ENCODE results near the gene TBXAS1. TPM values are rescaled to one million over a fixed set of nuclear protein-coding genes. Genes with fewer than 3 reads are reported as not detected.

The TBXAS1 gene
- polyA plus RNA-seq, 2 of the 4 experiments (the other 2 are of a cell fraction), result 8.8 to 11.6 TPM

GRCh38 chr7:139871820-139872219 is 42.8 kb downstream of the TBXAS1 start:
- Histone ChIP-seq H3K4me1 (peaks cover 9% of the 10 kb centered on the region; the same call in 1 of the 3 replicates), H3K9me3 (no peaks in the 10 kb centered on the region), H3K4me2 (no peak overlapping the region), H3K27ac (no peak overlapping the region), H3K4me3 (no peak overlapping the region)
- POLR2A ChIA-PET, result no interaction called here
- 61% methylated on average over 2 of the region's 2 CpGs for WGBS (ENCODE audit: missing lambda C conversion rate)
- DNase-seq (ENCODE audit: low read depth in 1 of 2, low spot score in 1 of 2), result no peak
- CTCF ChIA-PET, result interaction anchor here (0.8 kb wide), 1 partner anchor 12 kb away, joined by 3 read pairs; no protein-coding TSS in a partner anchor
- TF ChIP-seq BCL3 (IDR thresholded peaks at IDR 0.05), result no peak
- TF ChIP-seq CBX2 (IDR thresholded peaks at IDR 0.05; ENCODE audit: borderline replicate concordance, low read depth), result no peak
- TF ChIP-seq NPAS2 (CRISPR knock-in tag; IDR thresholded peaks at IDR 0.05; ENCODE audit: borderline replicate concordance), result no peak
- TF ChIP-seq PBX3 (IDR thresholded peaks at IDR 0.05), result no peak
- no peak for TF ChIP-seq EP300 (IDR thresholded peaks at IDR 0.05)
- TF ChIP-seq EHF (CRISPR knock-in tag; IDR thresholded peaks at IDR 0.05), result no peak
- no peak for TF ChIP-seq TP53 (CRISPR knock-in tag; IDR thresholded peaks at IDR 0.05)
- TF ChIP-seq MAZ (IDR thresholded peaks at IDR 0.05; ENCODE audit: borderline replicate concordance, low read depth, low read length), result no peak
- no peak for ATAC-seq
- FAIRE-seq, result no peak

- peaks cover 9% of the 10 kb centered on the region; the same call in 1 of the 3 replicates for H3K4me1 ChIP-seq
- no peak overlapping the region for H3K4me2 ChIP-seq
- no peak overlapping the region for H3K27ac ChIP-seq
- 92% methylated on average over 8 of the region's 8 CpGs for WGBS (ENCODE audit: missing lambda C conversion rate)
- ChIA-PET CTCF (interaction anchor here (0.7 to 1.2 kb wide), 3 partner anchors 25 to 228 kb away, joined by 3 to 4 read pairs (median 3); no protein-coding TSS in a partner anchor), POLR2A (no interaction called here)
- H3K9me3 ChIP-seq, result no peaks in the 10 kb centered on the region
- no peak for ATAC-seq
- no peak for DNase-seq (ENCODE audit: low read depth in 1 of 2, low spot score in 1 of 2)
- FAIRE-seq, result no peak
- TF ChIP-seq EHMT2 (IDR thresholded peaks at IDR 0.05; ENCODE audit: low read depth), result no peak
- no peak for TF ChIP-seq TFCP2L1 (CRISPR knock-in tag; IDR thresholded peaks at IDR 0.05)
- no peak for TF ChIP-seq ZSCAN20 (CRISPR knock-in tag; IDR thresholded peaks at IDR 0.05)
- TF ChIP-seq BCL3 (IDR thresholded peaks at IDR 0.05), result no peak
- H3K4me3 ChIP-seq, result no peak overlapping the region
These were observed 44.7 kb downstream of the TBXAS1 start for GRCh38 chr7:139873593-139874301.

- Histone ChIP-seq H3K4me2 (no peak overlapping the region), H3K9me3 (no peaks in the 10 kb centered on the region), H3K4me3 (no peak overlapping the region), H3K4me1 (peaks cover 9% of the 10 kb centered on the region; the same call in 1 of the 3 replicates), H3K27ac (no peak overlapping the region)
- DNase-seq (ENCODE audit: low read depth in 1 of 2, low spot score in 1 of 2) (no peak), FAIRE-seq (no peak), ATAC-seq (no peak)
- POLR2A ChIA-PET, result no interaction called here
- 94% methylated on average over 9 of the region's 9 CpGs for WGBS (ENCODE audit: missing lambda C conversion rate)
- CTCF ChIA-PET, result interaction anchor here (0.7 to 1.2 kb wide), 2 partner anchors 26 to 136 kb away, joined by 3 to 4 read pairs; no protein-coding TSS in a partner anchor
- TF ChIP-seq HMGXB4 (CRISPR knock-in tag; IDR thresholded peaks at IDR 0.05; ENCODE audit: borderline replicate concordance) (no peak), ZFP36 (IDR thresholded peaks at IDR 0.05; ENCODE audit: borderline replicate concordance, partially characterized antibody) (no peak), SREBF2 (IDR thresholded peaks at IDR 0.05) (no peak), JUNB (IDR thresholded peaks at IDR 0.05) (no peak), ZC3H11A (IDR thresholded peaks at IDR 0.05) (no peak), HDAC2 (IDR thresholded peaks at IDR 0.05) (no peak), RARB (CRISPR knock-in tag; IDR thresholded peaks at IDR 0.05) (no peak), BCL3 (IDR thresholded peaks at IDR 0.05) (no peak), GATA3 (IDR thresholded peaks at IDR 0.05; ENCODE audit: borderline replicate concordance) (no peak), POLR2A (IDR thresholded peaks at IDR 0.05; ENCODE audit: low read length) (no peak), MYC (IDR thresholded peaks at IDR 0.05; ENCODE audit: borderline replicate concordance, low read length) (no peak), ATOH8 (CRISPR knock-in tag; IDR thresholded peaks at IDR 0.05; ENCODE audit: low read depth) (no peak)
These were observed 45.2 kb downstream of the TBXAS1 start for GRCh38 chr7:139874302-139874629.
